K562 (cell line): ENCODE data around the gene PPP1R14B. TPM values are rescaled to one million over a fixed set of nuclear protein-coding genes. Genes with fewer than 3 reads are reported as not detected.

Experiments
- FIP1L1 ChIP-seq: fragments of 200-400 bp; formaldehyde crosslinking; IDR thresholded peaks from 2 replicates; pipeline ENCODE4 v1.6.1; 2018; ENCODE audit warnings: mild to moderate bottlenecking, low read depth, low read length; ENCODE audit not compliant: poor library complexity, severe bottlenecking
- FOS ChIP-seq: IDR thresholded peaks from 3 replicates; pipeline ENCODE4 v1.6.1; 2011; ENCODE audit not compliant: insufficient read length; ENCODE audit errors: extremely low read depth
- FOXJ2 ChIP-seq: fragments of 200-800 bp; sonication (Bioruptor generic); IDR thresholded peaks from 2 replicates; pipeline ENCODE4 v1.6.1; 2016; ENCODE audit warnings: missing genetic modification characterization, missing compliant biosample characterization
- KAT7 ChIP-seq: sonication (generic); formaldehyde crosslinking; IDR thresholded peaks from 2 replicates; pipeline ENCODE4 v1.8.0; 2022; ENCODE audit warnings: missing genetic modification reagents, mild to moderate bottlenecking, borderline replicate concordance
- LCOR ChIP-seq: sonication (generic); formaldehyde crosslinking; IDR thresholded peaks from 2 replicates; pipeline ENCODE4 v1.8.0; 2022; ENCODE audit warnings: mild to moderate bottlenecking, missing genetic modification reagents
- MYNN ChIP-seq, 2 experiments: sonication (generic); formaldehyde crosslinking in 1 of 2; IDR thresholded peaks; 2 replicates each; pipeline versions ENCODE4 v1.5.0 to v1.6.1; 2016 to 2020; ENCODE audit warnings: antibody characterized with exemption in 1 of 2, missing genetic modification reagents in 1 of 2
- NR1H2 ChIP-seq: sonication (generic); formaldehyde crosslinking; IDR thresholded peaks from 2 replicates; pipeline ENCODE4 v1.4.0; 2020; ENCODE audit warnings: mild to moderate bottlenecking, missing genetic modification reagents
- PTRF ChIP-seq: fragments of 450-650 bp; IDR thresholded peaks from 2 replicates; pipeline ENCODE4 v1.6.1; 2016; ENCODE audit warnings: mild to moderate bottlenecking, missing genetic modification characterization, missing compliant biosample characterization
- RFX7 ChIP-seq: fragments of 250-450 bp; sonication (Bioruptor Pico); IDR thresholded peaks from 2 replicates; pipeline ENCODE4 v1.5.1; 2021; ENCODE audit warnings: mild to moderate bottlenecking
- SETDB1 ChIP-seq: IDR thresholded peaks from one replicate; pipeline ENCODE4 v1.6.1; 2012; ENCODE audit warnings: low read length, control low read depth, inconsistent platforms
- SMARCA4 ChIP-seq: fragments of 450-650 bp; IDR thresholded peaks from 2 replicates; pipeline ENCODE4 v1.6.1; 2016
- SMARCB1 ChIP-seq: IDR thresholded peaks from 2 replicates; pipeline ENCODE4 v1.6.1; 2011; ENCODE audit warnings: improper control_type of control experiment, low read depth; ENCODE audit not compliant: insufficient read length
- SMC3 ChIP-seq: conservative IDR thresholded peaks from 2 replicates; pipeline ENCODE4 v1.6.1; 2011; ENCODE audit warnings: low read depth, low read length, improper control_type of control experiment; ENCODE audit not compliant: insufficient read depth
- TCF7 ChIP-seq: sonication (generic); IDR thresholded peaks from 2 replicates; pipeline ENCODE4 v1.6.1; 2016; ENCODE audit warnings: antibody characterized with exemption, borderline replicate concordance
- ZEB2 ChIP-seq: fragments of 450-650 bp; IDR thresholded peaks from 2 replicates; pipeline ENCODE4 v1.6.1; 2016
- ZFP30 ChIP-seq: fragments of 250-450 bp; sonication (Bioruptor Pico); IDR thresholded peaks from 2 replicates; pipeline ENCODE4 v1.8.0; 2022; ENCODE audit warnings: moderate library complexity, mild to moderate bottlenecking, inconsistent platforms, borderline replicate concordance
- ZNF41 ChIP-seq: fragments of 250-450 bp; sonication (Bioruptor Pico); conservative IDR thresholded peaks from 2 replicates; pipeline ENCODE4 v1.4.0; 2020; ENCODE audit warnings: mild to moderate bottlenecking
- ZNF507 ChIP-seq: conservative IDR thresholded peaks from 2 replicates; pipeline ENCODE4 v1.6.1; 2017; ENCODE audit warnings: missing genetic modification characterization, missing compliant biosample characterization
- ZNF764 ChIP-seq: fragments of 250-450 bp; sonication (Bioruptor Pico); IDR thresholded peaks from 2 replicates; pipeline ENCODE4 v1.4.0; 2020; ENCODE audit warnings: low read depth, mild to moderate bottlenecking, moderate library complexity
- polyA plus RNA-seq, 8 experiments: library from polyadenylated mRNA; depleted of rRNA in 4 of 8; stranded (reverse) in 5 of 8; unstranded in 3 of 8; fragments of >200 nt; fragmentation: Nextera tagmentation in 2 of 8; fragmentation: Illumina TruSeq in 1 of 8; extraction: Ambion mirVana in 2 of 8; extraction: Trizol in 1 of 8; gene quantifications; 2 replicates each; pipeline versions ENCODE4 v1.2.1 to v1.2.3, GENCODE V29; 2011 to 2014; ENCODE audit warnings: inconsistent platforms in 1 of 8, missing spikeins in 1 of 8
- total RNA-seq, 7 experiments: library from RNA; depleted of rRNA in 6 of 7; stranded (reverse); fragments of >200 nt in 6 of 7; fragmentation: Illumina TruSeq in 2 of 7; extraction: Trizol in 2 of 7; gene quantifications; 2 replicates each; pipeline versions ENCODE4 v1.2.1 to v1.2.3, GENCODE V29; 2011 to 2021; ENCODE audit warnings: low replicate concordance in 1 of 7
- TF ChIP-seq, protein P1 (sequence below): sonication (generic); formaldehyde crosslinking; IDR thresholded peaks from 2 replicates; pipeline ENCODE4 v1.8.0; 2022; ENCODE audit warnings: mild to moderate bottlenecking, missing genetic modification reagents
- TF ChIP-seq, protein P2 (sequence below), 2 experiments: IDR thresholded peaks; 2 replicates each; pipeline ENCODE4 v1.6.1; 2011; ENCODE audit warnings: borderline replicate concordance in 1 of 2, control low read depth in 1 of 2, low read depth in 1 of 2, low read length in 1 of 2, mild to moderate bottlenecking in 1 of 2, mixed read lengths in 1 of 2, moderate library complexity in 1 of 2; ENCODE audit not compliant: insufficient read depth in 1 of 2, insufficient read length in 1 of 2, poor library complexity in 1 of 2, severe bottlenecking in 1 of 2; ENCODE audit errors: extremely low read depth in 1 of 2
- TF ChIP-seq, protein P3 (sequence below): fragments of 450-650 bp; formaldehyde crosslinking; IDR thresholded peaks from 2 replicates; pipeline ENCODE4 v1.4.0; 2020; ENCODE audit warnings: mild to moderate bottlenecking
- TF ChIP-seq, protein P4 (sequence below): fragments of 250-450 bp; sonication (Bioruptor Pico); IDR thresholded peaks from 2 replicates; pipeline ENCODE4 v1.4.0; 2020; ENCODE audit warnings: mild to moderate bottlenecking

The PPP1R14B gene
- total and polyA plus RNA-seq, 9 of the 15 experiments (the other 6 are each of a cell fraction or from before 2014, with no cell fraction given) = 7.7 to 566 (median 212) TPM

DNA sequence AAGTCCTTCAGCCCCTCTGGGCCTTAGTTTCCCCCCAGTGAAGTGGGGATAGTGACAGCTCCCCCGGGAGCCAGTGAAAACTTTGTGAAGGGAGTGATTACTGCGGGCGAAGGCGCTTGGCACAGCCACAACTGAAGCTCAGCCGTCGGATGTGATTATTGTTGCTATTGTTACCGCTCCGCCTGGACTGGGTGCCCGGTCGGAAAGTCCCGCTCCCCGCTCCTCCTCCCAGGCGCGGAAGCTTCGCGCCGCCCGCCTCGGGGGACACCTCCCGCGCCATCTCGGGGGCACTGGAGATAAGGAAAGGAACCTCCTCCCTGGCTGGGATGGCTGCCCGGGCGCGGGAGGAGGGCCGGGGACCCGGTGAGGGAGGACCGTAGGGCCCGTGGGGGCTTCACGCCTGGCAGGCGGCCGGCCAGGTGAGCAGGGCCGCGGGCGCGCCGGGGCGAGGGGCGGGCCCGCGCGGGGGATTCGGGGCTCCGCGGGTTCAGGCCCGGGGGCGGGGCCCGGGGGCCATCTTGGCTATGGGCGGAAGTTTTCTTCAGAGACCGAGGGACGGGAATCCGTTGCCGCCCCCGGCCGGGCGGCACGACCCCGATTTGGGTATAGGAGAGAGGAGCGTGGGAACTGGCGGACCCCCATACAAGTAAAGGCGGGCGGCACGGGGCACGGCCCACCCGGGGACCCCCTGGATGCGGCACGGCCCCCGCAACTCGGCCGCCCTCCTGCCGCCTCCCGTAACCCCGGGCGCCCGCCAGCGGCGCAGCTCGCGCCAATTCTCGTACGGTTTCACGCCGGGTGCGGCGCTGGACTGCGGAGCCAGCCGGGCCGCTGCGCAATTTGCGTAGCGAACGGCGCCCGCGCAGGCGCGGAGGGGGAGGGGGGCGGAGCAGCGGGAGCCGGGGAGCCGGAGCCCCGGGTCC lies 38.5 kb upstream of the PPP1R14B start, which contains the start of gene GPR137 (continued):
- TF ChIP-seq, protein P1, sequence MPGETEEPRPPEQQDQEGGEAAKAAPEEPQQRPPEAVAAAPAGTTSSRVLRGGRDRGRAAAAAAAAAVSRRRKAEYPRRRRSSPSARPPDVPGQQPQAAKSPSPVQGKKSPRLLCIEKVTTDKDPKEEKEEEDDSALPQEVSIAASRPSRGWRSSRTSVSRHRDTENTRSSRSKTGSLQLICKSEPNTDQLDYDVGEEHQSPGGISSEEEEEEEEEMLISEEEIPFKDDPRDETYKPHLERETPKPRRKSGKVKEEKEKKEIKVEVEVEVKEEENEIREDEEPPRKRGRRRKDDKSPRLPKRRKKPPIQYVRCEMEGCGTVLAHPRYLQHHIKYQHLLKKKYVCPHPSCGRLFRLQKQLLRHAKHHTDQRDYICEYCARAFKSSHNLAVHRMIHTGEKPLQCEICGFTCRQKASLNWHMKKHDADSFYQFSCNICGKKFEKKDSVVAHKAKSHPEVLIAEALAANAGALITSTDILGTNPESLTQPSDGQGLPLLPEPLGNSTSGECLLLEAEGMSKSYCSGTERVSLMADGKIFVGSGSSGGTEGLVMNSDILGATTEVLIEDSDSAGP (CRISPR knock-in tag) = no peak
- no peak for TF ChIP-seq ZFP30 (CRISPR knock-in tag)
- TF ChIP-seq FOXJ2 (tag) = no peak
- no peak for TF ChIP-seq NR1H2 (CRISPR knock-in tag)
- TF ChIP-seq, protein P2, sequence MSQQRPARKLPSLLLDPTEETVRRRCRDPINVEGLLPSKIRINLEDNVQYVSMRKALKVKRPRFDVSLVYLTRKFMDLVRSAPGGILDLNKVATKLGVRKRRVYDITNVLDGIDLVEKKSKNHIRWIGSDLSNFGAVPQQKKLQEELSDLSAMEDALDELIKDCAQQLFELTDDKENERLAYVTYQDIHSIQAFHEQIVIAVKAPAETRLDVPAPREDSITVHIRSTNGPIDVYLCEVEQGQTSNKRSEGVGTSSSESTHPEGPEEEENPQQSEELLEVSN (IDR thresholded peaks at IDR 0.05; ENCODE audit: borderline replicate concordance in 1 of 2, extremely low read depth in 1 of 2, insufficient read depth in 1 of 2, insufficient read length in 1 of 2, low read depth in 1 of 2, low read length in 1 of 2, poor library complexity in 1 of 2, severe bottlenecking in 1 of 2) = peak in 1 of 2 experiments; percentile 59
- no peak for TF ChIP-seq FIP1L1
- TF ChIP-seq ZNF764 (CRISPR knock-in tag) = no peak
- no peak for TF ChIP-seq SMC3
- no peak for TF ChIP-seq SETDB1
- 0 out of 2 replicates have a peak, but pooled peaks have one; percentile 31 for TF ChIP-seq SMARCA4
- no peak for TF ChIP-seq FOS
- 0 out of 2 replicates have a peak, but pooled peaks have one; percentile 74 for TF ChIP-seq RFX7 (CRISPR knock-in tag)
- TF ChIP-seq, protein P3, sequence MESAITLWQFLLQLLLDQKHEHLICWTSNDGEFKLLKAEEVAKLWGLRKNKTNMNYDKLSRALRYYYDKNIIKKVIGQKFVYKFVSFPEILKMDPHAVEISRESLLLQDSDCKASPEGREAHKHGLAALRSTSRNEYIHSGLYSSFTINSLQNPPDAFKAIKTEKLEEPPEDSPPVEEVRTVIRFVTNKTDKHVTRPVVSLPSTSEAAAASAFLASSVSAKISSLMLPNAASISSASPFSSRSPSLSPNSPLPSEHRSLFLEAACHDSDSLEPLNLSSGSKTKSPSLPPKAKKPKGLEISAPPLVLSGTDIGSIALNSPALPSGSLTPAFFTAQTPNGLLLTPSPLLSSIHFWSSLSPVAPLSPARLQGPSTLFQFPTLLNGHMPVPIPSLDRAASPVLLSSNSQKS (CRISPR knock-in tag) = no peak
- no peak for TF ChIP-seq ZNF507 (tag)
- no peak for TF ChIP-seq MYNN (IDR thresholded peaks at IDR 0.05)
- no peak for TF ChIP-seq MYNN (CRISPR knock-in tag; IDR thresholded peaks at IDR 0.05)
- no peak for TF ChIP-seq SMARCB1
- no peak for TF ChIP-seq LCOR (CRISPR knock-in tag)
- TF ChIP-seq PTRF (tag) = no peak
- no peak; the same call in 1 of the 2 replicates for TF ChIP-seq KAT7
- TF ChIP-seq, protein P4, sequence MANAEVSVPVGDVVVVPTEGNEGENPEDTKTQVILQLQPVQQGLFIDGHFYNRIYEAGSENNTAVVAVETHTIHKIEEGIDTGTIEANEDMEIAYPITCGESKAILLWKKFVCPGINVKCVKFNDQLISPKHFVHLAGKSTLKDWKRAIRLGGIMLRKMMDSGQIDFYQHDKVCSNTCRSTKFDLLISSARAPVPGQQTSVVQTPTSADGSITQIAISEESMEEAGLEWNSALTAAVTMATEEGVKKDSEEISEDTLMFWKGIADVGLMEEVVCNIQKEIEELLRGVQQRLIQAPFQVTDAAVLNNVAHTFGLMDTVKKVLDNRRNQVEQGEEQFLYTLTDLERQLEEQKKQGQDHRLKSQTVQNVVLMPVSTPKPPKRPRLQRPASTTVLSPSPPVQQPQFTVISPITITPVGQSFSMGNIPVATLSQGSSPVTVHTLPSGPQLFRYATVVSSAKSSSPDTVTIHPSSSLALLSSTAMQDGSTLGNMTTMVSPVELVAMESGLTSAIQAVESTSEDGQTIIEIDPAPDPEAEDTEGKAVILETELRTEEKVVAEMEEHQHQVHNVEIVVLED = peak; percentile 39; the same call in 1 of the 2 replicates
- no peak for TF ChIP-seq ZNF41 (CRISPR knock-in tag)
- no peak for TF ChIP-seq ZEB2
- 0 out of 2 replicates have a peak, but pooled peaks have one; percentile 10 for TF ChIP-seq TCF7
